GM12892 (cell line): ENCODE measurements around the gene GLI2.

Experiments
- POLR2A ChIP-seq: IDR thresholded peaks from 2 replicates; pipeline ENCODE4 v1.6.1; 2011; ENCODE audit warnings: low read depth, low read length, control low read depth
- POLR2AphosphoS5 ChIP-seq: IDR thresholded peaks from 2 replicates; pipeline ENCODE4 v1.6.1; 2011; ENCODE audit warnings: low read depth, low read length, control low read depth

GRCh38 chr2:120736202-120736623 is 545 bp downstream of the GLI2 start:
- no peak for TF ChIP-seq POLR2A
- TF ChIP-seq POLR2AphosphoS5: no peak
